NOMO-1 treated with dmso at 0.1 percent for 144 hours (cell line): ENCODE measurements around the gene KCNJ14.
"Not testable (repeated sequence)": the region's sequence is repeated elsewhere in the genome, so short reads cannot be mapped to it uniquely, and the experiment has no call there.

Experiments
- DNase-seq: peaks from one replicate; lab custom pipeline; 2025; ENCODE audit not compliant: unreplicated experiment; lab: John Stamatoyannopoulos, UW

Gene KCNJ14

GRCh38 chr19:48486706-48487105 is 31.3 kb downstream of the KCNJ14 start:
- not testable (repeated sequence) for DNase-seq

DNA sequence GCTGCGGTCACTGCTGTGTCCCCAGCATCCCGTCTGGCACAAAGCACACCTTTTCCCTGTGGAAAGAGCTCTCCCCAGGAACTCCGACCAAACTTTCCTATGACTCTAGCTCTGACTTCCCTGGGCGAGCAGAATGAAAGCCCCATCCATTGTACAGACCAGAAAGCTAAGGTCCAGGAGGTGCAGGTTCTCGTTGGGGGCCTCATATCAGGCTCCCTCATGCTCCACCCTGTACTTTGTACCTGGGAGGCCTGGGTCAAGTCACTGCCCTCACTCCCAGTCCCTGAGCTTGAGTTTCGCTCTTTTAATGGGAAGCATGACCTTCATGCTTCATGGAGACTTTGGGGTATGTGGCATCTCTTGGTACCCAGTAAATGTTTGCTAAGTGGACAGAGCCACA is 32.2 kb downstream of the KCNJ14 start:
- DNase-seq: no peak

DNA sequence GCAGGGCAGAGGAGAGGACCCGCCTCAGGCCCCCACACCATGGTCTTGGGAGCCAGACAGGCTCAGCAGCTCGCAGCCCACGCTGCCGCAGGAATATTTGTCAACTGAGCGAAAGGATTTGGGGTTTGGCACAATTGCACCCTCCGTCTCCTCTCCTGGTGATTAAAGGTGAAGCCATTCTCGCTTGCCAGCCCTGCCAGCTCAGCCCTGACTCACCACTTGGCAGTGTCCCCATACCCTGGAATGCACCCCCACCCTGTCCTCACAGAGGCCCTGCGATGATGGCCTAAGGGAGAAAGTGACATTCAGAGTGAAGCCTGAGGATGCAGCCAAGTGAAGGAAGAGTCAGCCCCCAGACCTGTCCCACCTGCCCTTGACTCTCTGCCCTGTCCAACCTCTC is 32.6 kb downstream of the KCNJ14 start:
- DNase-seq: no peak

- DNase-seq: not testable (repeated sequence)
Observed at GRCh38 chr19:48488478-48488877, 33.1 kb downstream of the KCNJ14 start.

- DNase-seq: peak; percentile 55
Observed at GRCh38 chr19:48489608-48490216, 34.3 kb downstream of the KCNJ14 start.

GRCh38 chr19:48490981-48491792 is 35.8 kb downstream of the KCNJ14 start:
- DNase-seq: no peak

GRCh38 chr19:48491793-48492123 is 36.4 kb downstream of the KCNJ14 start:
- DNase-seq: no peak

GRCh38 chr19:48492925-48493717 is 37.7 kb downstream of the KCNJ14 start:
- peak; percentile 97 for DNase-seq

- no peak for DNase-seq
Observed at GRCh38 chr19:48493718-48494401, 38.5 kb downstream of the KCNJ14 start.

GRCh38 chr19:48495396-48495795 is 40.0 kb downstream of the KCNJ14 start:
- DNase-seq: no peak

- DNase-seq: no peak
Observed at GRCh38 chr19:48496959-48497727, 41.8 kb downstream of the KCNJ14 start.

- DNase-seq: no peak
Observed at GRCh38 chr19:48497728-48498594, 42.6 kb downstream of the KCNJ14 start.

DNA sequence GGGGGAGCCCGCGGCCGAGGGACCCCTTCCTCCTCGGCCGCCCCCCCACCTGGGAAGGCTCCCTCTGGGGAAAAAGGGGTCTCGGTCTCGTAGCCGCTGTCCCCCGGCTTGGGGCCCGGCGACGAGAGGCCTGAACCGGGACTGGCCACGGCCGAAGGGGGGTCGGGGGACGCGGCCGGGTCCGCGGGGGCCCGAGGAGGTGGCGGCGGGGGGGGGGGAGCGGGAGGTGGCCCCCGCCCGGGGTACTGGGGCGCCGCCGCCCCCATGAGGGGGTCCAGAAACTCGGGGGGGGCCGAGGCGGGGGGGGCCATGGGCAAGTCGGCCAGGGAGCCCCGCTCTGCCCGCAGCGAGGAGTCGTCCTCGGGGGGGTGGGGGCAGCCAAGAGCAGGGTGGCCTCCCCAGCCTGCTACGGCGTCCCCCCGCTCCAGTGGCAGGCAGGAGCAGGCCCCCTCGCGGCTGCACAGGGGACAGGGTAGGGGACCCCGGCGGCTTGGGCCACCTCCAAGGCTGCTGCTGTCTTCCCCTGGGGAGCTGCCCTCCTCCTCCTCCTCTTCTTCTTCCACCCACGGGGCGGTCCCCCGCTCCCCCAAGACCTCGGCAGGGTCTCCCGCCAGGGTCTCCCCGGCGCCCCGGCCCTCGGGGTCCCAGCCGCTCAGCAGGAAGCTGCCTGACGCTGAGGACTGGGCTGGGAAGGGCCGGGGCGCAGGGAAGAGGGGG is 43.4 kb downstream of the KCNJ14 start:
- no peak for DNase-seq

GRCh38 chr19:48499316-48500090 is 44.1 kb downstream of the KCNJ14 start:
- no peak for DNase-seq

GRCh38 chr19:48500830-48501493 is 45.6 kb downstream of the KCNJ14 start:
- no peak for DNase-seq

GRCh38 chr19:48501494-48502349 is 46.3 kb downstream of the KCNJ14 start:
- peak; percentile 94 for DNase-seq
